ELR (cell line): ENCODE results near the gene RHBDL1.
A peak's percentile ranks its signal among the peaks of the same experiment; 100 is the strongest.

ENCODE experiments used
- DNase-seq: peaks from one replicate; pipeline ENCODE4 v3.0.0-alpha.2; 2015; ENCODE audit warnings: low read depth

Gene RHBDL1

DNA sequence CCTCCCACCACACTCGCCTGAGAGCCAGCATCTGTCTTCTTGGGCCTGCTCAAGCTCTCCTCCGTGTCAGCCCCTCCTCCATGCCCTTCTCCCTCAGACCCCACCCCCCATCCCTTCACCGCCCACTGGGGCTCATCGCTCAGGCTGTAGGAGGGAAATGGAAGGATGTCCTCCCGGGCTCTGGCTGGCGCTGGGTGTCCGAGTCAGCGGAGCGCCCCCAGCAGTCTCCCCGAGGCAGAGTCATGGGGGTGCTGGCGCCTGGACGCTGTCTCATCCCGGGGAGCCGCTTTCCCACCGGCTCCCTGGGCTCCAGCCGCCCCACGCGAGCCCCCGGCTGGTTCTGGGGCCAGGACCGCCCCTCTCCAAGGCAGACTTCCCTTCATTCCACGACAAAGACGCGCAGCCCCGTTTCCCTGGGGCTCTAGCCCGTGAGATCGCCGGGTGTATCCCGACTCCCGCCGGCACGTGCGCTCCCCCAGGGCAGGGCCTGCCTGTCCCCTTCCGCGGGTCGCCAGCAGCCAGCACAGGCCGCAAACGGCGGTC is 45.0 kb downstream of the RHBDL1 start:
- peak; percentile 79 for DNase-seq

DNA sequence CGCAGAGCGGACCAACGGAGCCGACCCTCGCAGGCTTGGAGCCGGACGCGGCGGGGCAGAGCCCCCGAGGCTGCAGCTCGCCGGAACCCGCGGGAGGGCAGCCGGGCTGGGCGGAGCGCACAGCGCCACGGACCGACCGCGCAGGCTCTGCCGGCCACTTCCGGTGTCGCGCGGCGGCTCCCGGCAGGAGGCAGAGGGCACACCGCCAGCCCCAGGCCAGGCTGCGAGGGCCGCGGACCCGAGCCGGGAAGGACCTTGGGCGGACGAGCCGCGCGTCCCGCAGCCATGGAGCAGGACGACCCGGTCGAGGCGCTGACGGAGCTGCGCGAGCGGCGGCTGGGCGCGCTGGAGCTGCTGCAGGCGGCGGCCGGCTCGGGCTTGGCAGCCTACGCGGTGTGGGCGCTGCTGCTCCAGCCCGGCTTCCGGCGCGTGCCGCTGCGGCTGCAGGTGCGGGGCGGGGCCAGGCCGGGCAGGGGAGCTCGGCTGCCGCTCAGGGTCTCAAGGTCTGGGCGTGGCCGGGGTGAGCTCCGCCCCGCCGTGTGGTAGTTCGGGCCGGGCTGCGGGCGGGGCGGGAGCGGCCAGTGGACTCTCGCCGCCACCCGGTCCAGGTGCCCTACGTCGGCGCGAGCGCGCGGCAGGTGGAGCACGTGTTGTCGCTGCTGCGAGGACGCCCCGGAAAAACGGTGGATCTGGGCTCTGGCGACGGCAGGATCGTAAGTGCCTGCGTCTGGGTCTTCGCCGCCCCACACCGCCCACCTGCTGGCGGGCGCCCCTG is 45.7 kb downstream of the RHBDL1 start, which contains the start of gene ANTKMT:
Gene ANTKMT, plus strand, starts transcription at position 157 of the 775 bp plus-strand sequence. Its CDS starts 129 bp downstream, at position 286.
- peak; percentile 73 for DNase-seq

DNA sequence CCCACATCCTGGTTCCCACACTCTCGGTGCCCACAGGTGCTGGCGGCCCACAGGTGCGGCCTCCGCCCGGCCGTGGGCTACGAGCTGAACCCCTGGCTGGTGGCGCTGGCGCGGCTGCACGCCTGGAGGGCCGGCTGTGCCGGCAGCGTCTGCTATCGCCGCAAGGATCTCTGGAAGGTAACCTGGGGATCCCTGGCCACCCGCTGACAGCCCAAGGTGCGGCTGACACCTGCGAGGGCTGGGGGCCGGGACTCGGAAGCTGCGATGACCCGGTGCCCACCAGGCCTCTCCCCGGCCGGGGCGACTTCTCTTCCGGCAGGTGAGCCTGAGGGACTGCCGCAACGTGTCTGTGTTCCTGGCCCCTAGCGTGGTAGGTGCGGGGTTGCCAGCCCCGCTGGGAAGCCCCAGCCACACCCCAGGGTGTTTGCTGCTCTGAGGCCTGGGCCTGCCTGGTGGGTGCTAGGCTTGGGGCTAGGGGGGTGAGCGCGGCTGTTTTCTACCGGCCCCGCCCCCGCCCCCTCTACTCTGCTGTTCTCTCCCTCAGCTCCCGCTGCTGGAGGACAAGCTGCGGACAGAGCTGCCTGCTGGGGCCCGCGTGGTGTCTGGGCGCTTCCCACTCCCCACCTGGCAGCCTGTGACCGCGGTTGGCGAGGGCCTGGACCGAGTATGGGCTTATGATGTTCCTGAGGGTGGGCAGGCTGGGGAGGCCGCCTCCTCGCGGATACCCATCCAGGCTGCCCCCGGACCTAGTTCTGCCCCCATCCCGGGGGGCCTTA is 46.5 kb downstream of the RHBDL1 start:
- no peak for DNase-seq

GRCh38 chr16:722835-723633 is 47.6 kb downstream of the RHBDL1 start:
- no peak for DNase-seq

DNA sequence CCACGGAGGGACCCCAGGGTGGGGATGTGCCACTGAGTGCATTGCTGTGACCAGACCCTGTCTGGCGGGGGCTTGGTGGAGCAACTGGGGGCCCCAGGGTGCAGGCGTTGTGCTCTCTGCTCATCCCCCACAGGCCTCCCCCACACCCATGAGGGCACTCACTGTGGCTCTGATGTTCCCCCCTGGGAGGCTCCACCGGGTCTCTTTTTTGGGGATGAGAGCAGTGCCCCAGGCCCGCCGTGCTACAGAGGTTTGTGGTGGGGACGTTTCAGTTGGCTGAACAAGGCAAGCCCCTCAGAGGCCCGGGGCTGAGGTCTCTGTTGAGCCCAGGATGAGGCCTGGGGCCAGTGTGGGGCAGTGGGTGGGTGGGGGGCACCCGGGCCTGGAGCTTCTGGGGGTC is 48.2 kb downstream of the RHBDL1 start:
- no peak for DNase-seq

GRCh38 chr16:724188-725040 is 48.9 kb downstream of the RHBDL1 start:
- DNase-seq, result no peak

DNA sequence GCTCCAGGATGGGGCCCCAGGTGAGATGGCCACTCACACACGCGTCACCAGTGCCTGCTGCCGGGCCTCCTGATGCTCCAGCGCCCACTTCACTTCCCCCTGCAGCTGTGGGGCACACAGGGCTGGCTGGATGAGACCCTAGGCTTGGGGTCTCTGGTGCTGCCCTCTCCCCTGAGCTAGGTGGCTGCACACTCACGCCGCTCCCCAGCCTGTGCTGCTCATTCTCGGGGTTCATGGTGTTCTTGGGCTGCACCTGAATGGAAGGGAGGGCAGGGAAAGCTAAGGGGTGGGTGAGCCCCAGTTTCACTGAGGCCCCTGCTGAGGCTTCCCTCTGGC is 49.5 kb downstream of the RHBDL1 start:
- DNase-seq, result no peak

DNA sequence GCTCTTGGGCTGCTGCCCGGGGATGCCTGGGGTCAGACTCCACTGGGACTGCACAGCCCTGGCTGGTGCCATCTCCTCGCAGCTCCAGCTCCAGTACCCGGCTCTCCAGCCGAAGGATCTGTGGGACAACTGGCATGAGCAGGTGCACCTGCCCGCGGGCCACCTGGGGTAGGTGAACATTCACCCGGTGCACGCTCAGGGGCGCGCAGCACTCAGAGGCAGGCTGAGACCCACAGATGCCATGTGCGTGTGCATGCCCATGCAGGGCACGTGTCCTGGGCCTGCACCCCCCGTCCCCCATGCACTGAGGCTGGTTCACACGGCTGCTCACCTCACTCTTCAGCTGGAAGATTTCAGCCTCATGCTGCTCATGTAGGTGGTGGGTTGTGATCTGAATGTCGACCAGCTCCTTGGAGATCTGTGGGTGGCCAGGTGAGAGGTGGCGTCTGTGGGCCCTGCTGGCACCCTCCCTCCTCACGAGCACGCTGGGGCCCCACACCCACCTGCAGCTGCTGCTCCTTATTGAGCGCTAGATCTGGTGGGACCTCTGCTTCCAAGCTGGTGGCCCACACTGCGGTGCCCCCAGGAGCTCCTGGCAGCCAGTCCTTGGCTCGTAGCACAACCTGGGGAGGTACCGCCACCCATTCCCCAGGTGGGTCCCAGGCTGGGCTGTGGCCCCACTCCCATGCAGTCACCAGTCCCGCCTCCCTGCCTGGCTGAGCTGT is 50.2 kb downstream of the RHBDL1 start:
- DNase-seq, result no peak

GRCh38 chr16:726188-726437 is 50.6 kb downstream of the RHBDL1 start:
- no peak for DNase-seq

DNA sequence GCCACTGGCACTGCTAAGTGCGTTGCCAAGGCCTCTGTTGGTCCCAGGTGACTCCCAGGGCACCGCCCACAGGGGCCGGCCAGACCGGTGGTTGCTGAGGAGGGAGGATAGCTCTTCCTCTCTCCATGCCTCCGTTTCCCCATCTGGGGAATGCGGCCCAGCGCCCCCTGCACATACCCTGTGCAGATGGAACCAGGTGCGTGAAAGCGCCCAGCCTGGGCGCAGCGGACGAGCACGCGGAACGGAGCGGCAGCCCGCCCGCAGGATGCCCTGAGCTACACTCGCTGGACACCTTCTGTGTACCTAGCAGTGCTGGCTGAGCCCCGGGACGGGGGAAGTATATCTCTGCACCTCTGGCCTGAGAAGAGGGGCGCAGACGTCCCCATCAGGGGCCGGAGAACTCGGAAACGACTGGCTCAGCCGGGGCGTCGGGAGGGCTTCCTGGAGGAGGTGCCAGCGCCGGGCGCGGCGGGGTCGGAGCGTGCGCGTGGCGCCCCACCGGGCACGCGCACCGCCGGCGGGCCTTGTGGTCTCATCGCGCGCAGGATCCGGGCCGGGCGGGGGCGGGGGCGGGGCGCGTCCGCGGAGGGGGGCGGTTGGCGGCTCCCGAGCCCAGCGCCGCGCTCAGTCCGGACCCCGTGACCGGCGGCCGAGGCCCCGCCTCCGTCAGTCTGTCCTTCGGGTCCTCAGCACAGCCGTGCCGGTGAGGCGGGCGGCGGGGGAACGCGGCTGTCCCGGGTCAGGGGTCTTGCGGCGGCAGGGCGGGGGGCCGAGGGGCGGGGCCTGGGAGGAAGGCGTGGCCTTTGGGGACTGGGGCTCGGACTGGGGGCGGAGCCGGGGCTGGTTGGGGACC is 51.2 kb downstream of the RHBDL1 start, which contains the start of the genes CCDC78 and HAGHL:
Gene CCDC78, minus strand, starts transcription at position 6 of the 853 bp plus-strand sequence. CDS start 76 bp downstream, outside the sequence.
Gene HAGHL, plus strand, starts transcription at position 669 of the 853 bp plus-strand sequence. CDS start 404 bp downstream, outside the sequence.
- peak; percentile 52 for DNase-seq

GRCh38 chr16:727291-727977 is 52.0 kb downstream of the RHBDL1 start:
- DNase-seq, result no peak
